ENCODE measurements around the gene S100G. TPM values are rescaled to one million over a fixed set of nuclear protein-coding genes. Genes with fewer than 3 reads are reported as not detected.

S100G gene
- polyA plus RNA-seq, 1 of the 3 experiments (the other 2 are of a cell fraction), result not detected

GRCh38 chrX:16610121-16610621, 39.8 kb upstream of the S100G start:
- CTCF ChIA-PET, result no interaction called here
- Histone ChIP-seq H3K9me2 (no peaks in the 10 kb centered on the region), H3K79me2 (ENCODE audit: insufficient read depth) (no peaks in the 10 kb centered on the region), H3K9me3 (peaks cover 4% of the 10 kb centered on the region; the same call in 1 of the 2 replicates), H3K27ac (ENCODE audit: low read depth in 2 of 2, low read length in 1 of 2) (peak overlapping the region in 1 of 2 experiments; percentile 96; a peak in 2 of 4 replicates), H3K27me3 (ENCODE audit: insufficient read depth) (no peaks in the 10 kb centered on the region), H3K4me1 (ENCODE audit: control insufficient read depth in 1 of 2, insufficient read depth in 2 of 2, low read depth in 1 of 2, low read length in 1 of 2) (peaks cover 4% of the 10 kb centered on the region in 2 experiments; a peak in 3 of 4 replicates), H2AFZ (ENCODE audit: low read depth) (no peak overlapping the region), H3K4me3 (ENCODE audit: low read depth in 2 of 2, low read length in 1 of 2) (no peak overlapping the region), H3K36me3 (replicated peaks in 1 of 2; ENCODE audit: control insufficient read depth in 1 of 2, insufficient read depth in 2 of 2, low read length in 1 of 2) (peaks cover 3 to 15% of the 10 kb centered on the region in 2 experiments), H3K9ac (peak overlapping the region; percentile 46; the same call in 1 of the 2 replicates), H4K20me1 (ENCODE audit: insufficient read depth) (no peaks in the 10 kb centered on the region; the same call in 1 of the 2 replicates), H3F3A (replicated peaks; ENCODE audit: insufficient read depth) (peaks cover 31% of the 10 kb centered on the region), H3K4me2 (peak overlapping the region; percentile 46; the same call in 1 of the 2 replicates)
- DNase-seq, result no peak
- WGBS (ENCODE audit: low lambda C conversion rate), result 4% methylated on average over 1 of the region's 1 CpG
- POLR2A ChIA-PET, result no interaction called here
- peak; percentile 83 for TF ChIP-seq JUND (IDR thresholded peaks at IDR 0.05)
- no peak for TF ChIP-seq RCOR1 (IDR thresholded peaks at IDR 0.05; ENCODE audit: low read length)
- TF ChIP-seq CTCF (IDR thresholded peaks at IDR 0.05), result no peak
- no peak for TF ChIP-seq REST (IDR thresholded peaks at IDR 0.05; ENCODE audit: low read depth, low read length)
- TF ChIP-seq MAX (IDR thresholded peaks at IDR 0.05; ENCODE audit: low read depth), result 0 out of 2 replicates have a peak, but pooled peaks have one; percentile 22
- TF ChIP-seq TCF12 (IDR thresholded peaks at IDR 0.05), result peak; percentile 87
- no peak for TF ChIP-seq GATA2 (CRISPR knock-in tag; IDR thresholded peaks at IDR 0.05)
- no peak for TF ChIP-seq SMC3 (IDR thresholded peaks at IDR 0.05; ENCODE audit: low read depth, low read length)
- TF ChIP-seq CHD2 (IDR thresholded peaks at IDR 0.05; ENCODE audit: low read length, partially characterized antibody), result no peak
- TF ChIP-seq IRF3 (IDR thresholded peaks at IDR 0.05; ENCODE audit: low read depth, low read length), result no peak
- TF ChIP-seq POLR2AphosphoS5 (IDR thresholded peaks at IDR 0.05; ENCODE audit: low read depth, low read length), result no peak
- 0 out of 2 replicates have a peak, but pooled peaks have one; percentile 28 for TF ChIP-seq MEF2A (IDR thresholded peaks at IDR 0.05; ENCODE audit: borderline replicate concordance, low read depth)
- no peak for TF ChIP-seq YY1 (IDR thresholded peaks at IDR 0.05; ENCODE audit: low read depth)
- TF ChIP-seq FOXM1 (IDR thresholded peaks at IDR 0.05; ENCODE audit: low read depth), result peak; percentile 87; the same call in 1 of the 2 replicates
- peak; percentile 94 for TF ChIP-seq FOSL2 (IDR thresholded peaks at IDR 0.05; ENCODE audit: borderline replicate concordance, low read depth)
- TF ChIP-seq RXRA (IDR thresholded peaks at IDR 0.05; ENCODE audit: borderline replicate concordance, low read depth), result 0 out of 2 replicates have a peak, but pooled peaks have one; percentile 29
- TF ChIP-seq MXI1 (IDR thresholded peaks at IDR 0.05; ENCODE audit: low read depth, low read length), result no peak
- peak; percentile 75 for TF ChIP-seq TEAD4 (IDR thresholded peaks at IDR 0.05; ENCODE audit: borderline replicate concordance, insufficient read depth)
- TF ChIP-seq TAF1 (IDR thresholded peaks at IDR 0.05; ENCODE audit: borderline replicate concordance, low read depth, low read length), result no peak
- TF ChIP-seq GABPA (IDR thresholded peaks at IDR 0.05; ENCODE audit: low read depth), result no peak
- peak; percentile 38 for TF ChIP-seq NFIC (IDR thresholded peaks at IDR 0.05; ENCODE audit: borderline replicate concordance)
- no peak for TF ChIP-seq RAD21 (IDR thresholded peaks at IDR 0.05; ENCODE audit: low read length)
- no peak for TF ChIP-seq ELF1 (IDR thresholded peaks at IDR 0.05)
- no peak for TF ChIP-seq EZH2phosphoT487 (IDR thresholded peaks at IDR 0.05; ENCODE audit: borderline replicate concordance, low read depth)
- TF ChIP-seq SIN3A (IDR thresholded peaks at IDR 0.05; ENCODE audit: borderline replicate concordance, low read depth, low read length), result no peak
- peak in 1 of 2 experiments; percentile 87; a peak in 2 of 4 replicates for TF ChIP-seq EP300 (IDR thresholded peaks at IDR 0.05; ENCODE audit: borderline replicate concordance in 1 of 2, low read depth in 1 of 2, low read length in 1 of 2)
- TF ChIP-seq FOXJ3 (CRISPR knock-in tag; IDR thresholded peaks at IDR 0.05), result no peak
